IMR-90 (cell line): ENCODE data around the gene PDLIM5. TPM values are rescaled to one million over a fixed set of nuclear protein-coding genes. Genes with fewer than 3 reads are reported as not detected.

ENCODE experiments used
- ATAC-seq: fragments of 200-7000 bp; cut with Tn5 transposase; 2 replicates; pipeline ENCODE4 v1.9.1; 2020; ENCODE audit warnings: low read depth, mild to moderate bottlenecking, moderate library complexity
- BruUV-seq: library from RNA; stranded (reverse); fragments of 400-500 nt; replicated peaks from 2 replicates; lab custom pipeline; 2021; lab: Mats Ljungman, UMichigan
- CTCF ChIA-PET: fragments of 300-600 bp; formaldehyde crosslinking; extraction: SDS; loops from one replicate; lab custom pipeline; 2021; ENCODE audit warnings: antibody characterized with exemption; lab: Yijun Ruan, JAX
- POLR2A ChIA-PET: fragments of 300-600 bp; sonication (Branson Sonifier 250); formaldehyde crosslinking; loops from one replicate; lab custom pipeline; 2022; ENCODE audit warnings: antibody characterized with exemption; ENCODE audit not compliant: unreplicated experiment; lab: Charles Lee
- DNase-seq: peaks from one replicate; pipeline ENCODE4 v3.0.0; 2013
- H2AFZ ChIP-seq: replicated peaks from 2 replicates; pipeline ENCODE3; 2013; ENCODE audit warnings: low read length, mild to moderate bottlenecking; ENCODE audit not compliant: poor library complexity
- H2AK5ac ChIP-seq: 2 replicates; pipeline ENCODE4 v1.6.1; 2013; ENCODE audit warnings: low read depth, low read length, inconsistent platforms
- H2AK9ac ChIP-seq: replicated peaks from 2 replicates; pipeline ENCODE3; 2013; ENCODE audit warnings: mild to moderate bottlenecking, low read depth, low read length, moderate library complexity; ENCODE audit not compliant: poor library complexity
- H2BK120ac ChIP-seq: 2 replicates; pipeline ENCODE4 v1.6.1; 2013; ENCODE audit warnings: low read depth, low read length, inconsistent platforms
- H2BK15ac ChIP-seq: 3 replicates; pipeline ENCODE4 v1.6.1; 2013; ENCODE audit warnings: low read depth, low read length, inconsistent platforms
- H2BK20ac ChIP-seq: 2 replicates; pipeline ENCODE4 v1.6.1; 2013; ENCODE audit warnings: low read depth, mild to moderate bottlenecking, inconsistent platforms, low read length, moderate library complexity
- H2BK5ac ChIP-seq: 2 replicates; pipeline ENCODE4 v1.6.1; 2013; ENCODE audit warnings: mild to moderate bottlenecking, low read depth, low read length, inconsistent platforms; ENCODE audit not compliant: poor library complexity, severe bottlenecking
- H3K14ac ChIP-seq: replicated peaks from 2 replicates; pipeline ENCODE4 v1.6.1; 2013; ENCODE audit warnings: low read depth, low read length, inconsistent platforms
- H3K18ac ChIP-seq: 2 replicates; pipeline ENCODE4 v1.6.1; 2013; ENCODE audit warnings: low read depth, low read length, control low read depth
- H3K23ac ChIP-seq: 2 replicates; pipeline ENCODE4 v1.6.1; 2013; ENCODE audit warnings: low read depth, low read length, inconsistent platforms
- H3K27ac ChIP-seq: 2 replicates; pipeline ENCODE4 v1.5.1; 2013; ENCODE audit warnings: mild to moderate bottlenecking, control low read depth, low read length; ENCODE audit not compliant: insufficient read depth
- H3K27me3 ChIP-seq: 2 replicates; pipeline ENCODE4 v1.6.1; 2013; ENCODE audit warnings: low read length; ENCODE audit not compliant: control insufficient read depth, insufficient read depth
- H3K36me3 ChIP-seq: 2 replicates; pipeline ENCODE4 v1.6.1; 2013; ENCODE audit warnings: low read length, mixed read lengths; ENCODE audit not compliant: control insufficient read depth, insufficient read depth
- H3K4ac ChIP-seq: 2 replicates; pipeline ENCODE4 v1.6.1; 2013; ENCODE audit warnings: low read depth, low read length, inconsistent platforms
- H3K4me1 ChIP-seq: 2 replicates; pipeline ENCODE4 v1.6.1; 2013; ENCODE audit warnings: low read length, mixed read lengths; ENCODE audit not compliant: control insufficient read depth, insufficient read depth
- H3K4me2 ChIP-seq: 2 replicates; pipeline ENCODE4 v1.6.1; 2013; ENCODE audit warnings: low read depth, mild to moderate bottlenecking, control low read depth, low read length, moderate library complexity
- H3K4me3 ChIP-seq: 2 replicates; pipeline ENCODE4 v1.5.1; 2013; ENCODE audit warnings: low read depth, mild to moderate bottlenecking, control low read depth, low read length, moderate library complexity; ENCODE audit not compliant: insufficient read depth
- H3K56ac ChIP-seq: 2 replicates; pipeline ENCODE4 v1.6.1; 2013; ENCODE audit warnings: low read length, inconsistent platforms; ENCODE audit not compliant: insufficient read depth; ENCODE audit errors: extremely low read depth
- H3K79me1 ChIP-seq, 2 experiments: 2 replicates each; pipeline ENCODE4 v1.6.1; 2013; ENCODE audit warnings: low read length in 2 of 2, inconsistent platforms in 1 of 2, low read depth in 1 of 2
- H3K9ac ChIP-seq: 2 replicates; pipeline ENCODE4 v1.6.1; 2013; ENCODE audit warnings: low read depth, low read length, control low read depth
- H3K9me1 ChIP-seq: 2 replicates; pipeline ENCODE4 v1.6.1; 2013; ENCODE audit warnings: low read length, inconsistent platforms; ENCODE audit not compliant: insufficient read depth
- H3K9me3 ChIP-seq: 2 replicates; pipeline ENCODE4 v1.6.1; 2013; ENCODE audit warnings: low read length; ENCODE audit not compliant: control insufficient read depth, insufficient read depth
- H4K20me1 ChIP-seq: 2 replicates; pipeline ENCODE4 v1.6.1; 2013; ENCODE audit warnings: low read length, inconsistent platforms; ENCODE audit not compliant: insufficient read depth
- H4K5ac ChIP-seq: 2 replicates; pipeline ENCODE4 v1.6.1; 2013; ENCODE audit warnings: mild to moderate bottlenecking, low read depth, low read length, control low read depth
- H4K8ac ChIP-seq, 2 experiments: 2 replicates each; pipeline ENCODE4 v1.6.1; 2013; ENCODE audit warnings: low read depth in 2 of 2, low read length in 2 of 2, control low read depth in 1 of 2, inconsistent platforms in 1 of 2
- H4K91ac ChIP-seq: 2 replicates; pipeline ENCODE4 v1.6.1; 2013; ENCODE audit warnings: low read depth, low read length, inconsistent platforms; ENCODE audit not compliant: insufficient read depth
- BHLHE40 ChIP-seq: fragments of 150-350 bp; IDR thresholded peaks from 2 replicates; pipeline ENCODE4 v1.6.1; 2016; ENCODE audit warnings: mild to moderate bottlenecking, low read depth, low read length
- CEBPB ChIP-seq: IDR thresholded peaks from 2 replicates; pipeline ENCODE4 v1.6.1; 2012; ENCODE audit warnings: low read depth, low read length, improper control_type of control experiment
- CHD1 ChIP-seq: IDR thresholded peaks from 2 replicates; pipeline ENCODE4 v1.6.1; 2012; ENCODE audit warnings: low read depth, low read length, improper control_type of control experiment
- FOS ChIP-seq: fragments of 150-350 bp; IDR thresholded peaks from 2 replicates; pipeline ENCODE4 v1.6.1; 2016; ENCODE audit warnings: low read depth, low read length
- MAFK ChIP-seq: IDR thresholded peaks from 2 replicates; pipeline ENCODE4 v1.6.1; 2012; ENCODE audit warnings: low read depth, low read length, improper control_type of control experiment
- NFE2L2 ChIP-seq: fragments of 150-350 bp; IDR thresholded peaks from 2 replicates; pipeline ENCODE4 v1.6.1; 2016; ENCODE audit warnings: low read depth, mild to moderate bottlenecking, low read length
- POLR2A ChIP-seq: IDR thresholded peaks from 2 replicates; pipeline ENCODE4 v1.6.1; 2012; ENCODE audit warnings: mild to moderate bottlenecking, low read depth, low read length
- RAD21 ChIP-seq: IDR thresholded peaks from 2 replicates; pipeline ENCODE4 v1.6.1; 2012; ENCODE audit warnings: low read length, improper control_type of control experiment
- SMC3 ChIP-seq: fragments of 150-350 bp; IDR thresholded peaks from 2 replicates; pipeline ENCODE4 v1.6.1; 2016; ENCODE audit warnings: low read depth, mild to moderate bottlenecking, antibody characterized with exemption, low read length, moderate library complexity
- USF2 ChIP-seq: fragments of 150-350 bp; IDR thresholded peaks from 2 replicates; pipeline ENCODE4 v1.6.1; 2017; ENCODE audit warnings: mild to moderate bottlenecking, antibody characterized with exemption, low read length, low read depth
- WGBS, 2 experiments: methylation state at CpG; one replicate each; pipeline versions ENCODE4 v1.1.5 to v1.1.7; 2013; ENCODE audit warnings: missing lambda C conversion rate in 2 of 2; ENCODE audit not compliant: insufficient read length in 1 of 2; ENCODE audit errors: extremely low coverage in 2 of 2; 5-methylcytosine and 5-hydroxymethylcytosine counted together
- dilution Hi-C: fragments of 300-500 bp; cut with HindIII; formaldehyde crosslinking; loops from one replicate; pipeline ENCODE4 v1.14.3; 2018; ENCODE audit warnings: low sequenced_read_pairs; ENCODE audit not compliant: unreplicated experiment
- in situ Hi-C: fragments of 300-500 bp; cut with MboI; formaldehyde crosslinking; loops from 3 replicates; pipeline ENCODE4 v1.14.3; 2019; ENCODE audit warnings: low sequenced_read_pairs, inconsistent platforms, mixed read lengths
- intact Hi-C: fragments of 100-400 bp; cut with micrococcal nuclease; formaldehyde crosslinking; loops from 2 replicates; pipeline ENCODE4 v1.10.0; 2022
- polyA plus RNA-seq, 3 experiments: library from polyadenylated mRNA; depleted of rRNA; stranded (reverse); fragments of >200 nt; gene quantifications; 2 replicates each; pipeline ENCODE4 v1.2.3, GENCODE V29; 2012; ENCODE audit warnings: low replicate concordance in 1 of 3
- total RNA-seq: library from RNA; depleted of rRNA; stranded (reverse); fragments of >200 nt; gene quantifications from 2 replicates; pipeline ENCODE4 v1.2.3, GENCODE V29; 2012
- TF ChIP-seq, protein P1 (sequence below): fragments of 150-350 bp; IDR thresholded peaks from 2 replicates; pipeline ENCODE4 v1.6.1; 2016; ENCODE audit warnings: low read depth, mild to moderate bottlenecking, low read length, moderate library complexity, borderline replicate concordance

The PDLIM5 gene
- total and polyA plus RNA-seq, 2 of the 4 experiments (the other 2 are of a cell fraction), result 96.5 to 188 TPM

DNA sequence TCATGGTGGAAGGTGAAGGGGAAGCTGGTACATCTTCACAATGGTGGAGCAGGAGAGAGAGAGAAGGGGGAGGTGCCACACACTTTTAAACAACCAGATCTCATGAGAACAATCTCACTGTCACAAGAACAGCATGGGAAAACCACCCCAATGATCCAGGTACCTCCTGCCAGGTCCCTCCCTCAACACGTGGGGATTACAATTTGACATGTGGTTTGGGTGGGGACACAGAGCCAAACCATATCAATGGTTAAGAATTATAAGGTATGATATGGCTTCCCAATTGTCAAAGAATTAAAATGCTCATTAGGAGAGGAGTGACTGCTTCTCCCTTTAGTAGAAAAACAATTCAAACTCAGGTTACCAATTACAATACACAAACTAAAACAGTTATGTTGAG lies 143.3 kb downstream of the PDLIM5 start:
- ChIA-PET CTCF (interaction anchor here (1.0 kb wide), 1 partner anchor 188 kb away, joined by 5 read pairs; no protein-coding TSS in a partner anchor), POLR2A (no interaction called here)
- H4K8ac ChIP-seq, result no peak overlapping the region
- ATAC-seq (no peak), DNase-seq (no peak)
- no peaks in the 10 kb centered on the region for H4K20me1 ChIP-seq
- no peak overlapping the region for H2BK120ac ChIP-seq
- no peak overlapping the region for H3K14ac ChIP-seq
- H3K79me1 ChIP-seq, result peaks cover 11 to 24% of the 10 kb centered on the region in 2 experiments; a peak in 3 of 4 replicates
- H3K4me3 ChIP-seq, result no peak overlapping the region
- H3K23ac ChIP-seq, result no peak overlapping the region
- dilution Hi-C loops (no loop called here), intact Hi-C loops (loop anchor here (10.0 kb wide), 1 partner anchor 800 kb away; no protein-coding TSS in a partner anchor), in situ Hi-C loops (loop anchor here (10.0 to 25.0 kb wide), 2 partner anchors 290 to 783 kb away; no protein-coding TSS in a partner anchor)
- no peak overlapping the region for H2BK20ac ChIP-seq
- 0 out of 2 replicates have a peak, but pooled peaks cover 2% of the 10 kb centered on the region for H3K9me3 ChIP-seq
- H4K5ac ChIP-seq, result peak overlapping the region; percentile 55
- WGBS, 2 experiments, result no CpG with 5 or more reads among the region's 1 CpG
- no peaks in the 10 kb centered on the region for H3K27me3 ChIP-seq
- 0 out of 2 replicates have a peak overlapping the region, but pooled peaks have one; percentile 26 for H3K18ac ChIP-seq
- no peak overlapping the region for H3K27ac ChIP-seq
- H2BK15ac ChIP-seq, result no peak overlapping the region
- H3K9me1 ChIP-seq, result peaks cover 3% of the 10 kb centered on the region; the same call in 1 of the 2 replicates
- H3K9ac ChIP-seq, result no peak overlapping the region
- peaks cover 6% of the 10 kb centered on the region for H3K36me3 ChIP-seq
- H2AK9ac ChIP-seq, result no peak overlapping the region
- no peak overlapping the region for H3K4ac ChIP-seq
- H3K4me2 ChIP-seq, result no peak overlapping the region
- no peak overlapping the region for H2AK5ac ChIP-seq
- no peak overlapping the region for H3K56ac ChIP-seq
- BruUV-seq, result no TSS peak
- no peak overlapping the region for H2BK5ac ChIP-seq
- no peak overlapping the region for H2AFZ ChIP-seq
- H3K4me1 ChIP-seq, result no peaks in the 10 kb centered on the region
- TF ChIP-seq NFE2L2 (no peak), MAFK (no peak), POLR2A (no peak), SMC3 (no peak), FOS (no peak), BHLHE40 (no peak), USF2 (no peak), RAD21 (no peak), CEBPB (no peak), CHD1 (no peak)
- TF ChIP-seq, protein P1, sequence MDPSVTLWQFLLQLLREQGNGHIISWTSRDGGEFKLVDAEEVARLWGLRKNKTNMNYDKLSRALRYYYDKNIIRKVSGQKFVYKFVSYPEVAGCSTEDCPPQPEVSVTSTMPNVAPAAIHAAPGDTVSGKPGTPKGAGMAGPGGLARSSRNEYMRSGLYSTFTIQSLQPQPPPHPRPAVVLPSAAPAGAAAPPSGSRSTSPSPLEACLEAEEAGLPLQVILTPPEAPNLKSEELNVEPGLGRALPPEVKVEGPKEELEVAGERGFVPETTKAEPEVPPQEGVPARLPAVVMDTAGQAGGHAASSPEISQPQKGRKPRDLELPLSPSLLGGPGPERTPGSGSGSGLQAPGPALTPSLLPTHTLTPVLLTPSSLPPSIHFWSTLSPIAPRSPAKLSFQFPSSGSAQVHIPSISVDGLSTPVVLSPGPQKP, result no peak
- H4K91ac ChIP-seq, result no peak overlapping the region
